ENCODE results near the gene HSD11B1L.
"Not testable (repeated sequence)": the region's sequence is repeated elsewhere in the genome, so short reads cannot be mapped to it uniquely, and the experiment has no call there.

The HSD11B1L gene

GRCh38 chr19:5684694-5685430, 4.0 kb downstream of the HSD11B1L start:
- H3K4me1 Mint-ChIP-seq (ENCODE audit: low read depth in 2 of 2): peaks cover 22 to 33% of the 10 kb centered on the region in 2 donors
- ATAC-seq (replicated peaks) (no peak), DNase-seq (no peak)
- H3K36me3 Mint-ChIP-seq (ENCODE audit: insufficient read depth): peaks cover 18% of the 10 kb centered on the region
- no peak overlapping the region for H3K4me3 Mint-ChIP-seq
- H3K27ac Mint-ChIP-seq: no peak overlapping the region
- H3K9me3 Mint-ChIP-seq: no peaks in the 10 kb centered on the region
- H3K27me3 Mint-ChIP-seq: no peaks in the 10 kb centered on the region

GRCh38 chr19:5686326-5686646, 5.5 kb downstream of the HSD11B1L start:
- peak overlapping the region; percentile 81 to 90 for H3K27ac Mint-ChIP-seq
- H3K9me3 Mint-ChIP-seq: no peaks in the 10 kb centered on the region
- peaks cover 23% of the 10 kb centered on the region for H3K36me3 Mint-ChIP-seq (ENCODE audit: insufficient read depth)
- H3K4me3 Mint-ChIP-seq: peak overlapping the region; percentile 78 to 81
- peaks cover 26 to 32% of the 10 kb centered on the region in 2 donors for H3K4me1 Mint-ChIP-seq (ENCODE audit: low read depth in 2 of 2)
- H3K27me3 Mint-ChIP-seq: no peaks in the 10 kb centered on the region
- ATAC-seq (replicated peaks) (no peak), DNase-seq (no peak)

DNA sequence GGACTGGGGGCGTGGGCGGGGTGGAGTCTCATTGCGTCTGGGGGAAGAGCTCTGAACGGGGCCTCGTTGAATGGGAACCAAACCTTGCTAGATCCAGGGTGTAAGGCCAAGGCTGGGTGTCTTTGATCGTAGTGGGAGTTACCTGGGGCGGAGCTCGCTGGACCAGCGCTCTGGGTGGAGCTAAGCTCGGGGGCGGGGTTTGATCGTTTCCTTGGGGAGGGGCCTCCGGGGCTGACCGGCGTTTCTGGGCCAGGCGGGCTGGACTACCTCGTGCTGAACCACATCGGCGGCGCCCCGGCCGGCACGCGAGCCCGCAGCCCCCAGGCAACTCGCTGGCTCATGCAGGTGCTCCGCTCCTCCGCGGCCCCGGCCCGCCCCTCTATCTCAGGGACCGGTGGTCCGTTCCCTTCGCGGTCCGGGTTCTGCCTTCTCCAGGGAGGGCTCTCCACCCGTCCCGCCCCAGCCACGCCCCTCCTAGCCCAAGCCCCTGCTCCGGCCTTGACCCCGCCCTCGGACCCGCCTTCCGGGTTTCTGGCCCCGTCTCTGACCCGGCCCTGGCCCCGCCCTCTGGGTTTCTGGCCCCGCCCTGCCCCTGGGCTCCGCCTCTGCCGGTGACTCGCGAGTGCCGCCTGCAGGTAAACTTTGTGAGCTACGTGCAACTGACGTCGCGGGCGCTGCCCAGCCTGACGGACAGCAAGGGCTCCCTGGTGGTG, 6.0 kb downstream of the HSD11B1L start:
- peak overlapping the region; percentile 78 to 81 for H3K4me3 Mint-ChIP-seq
- H3K9me3 Mint-ChIP-seq: no peaks in the 10 kb centered on the region
- DNase-seq (peak; percentile 92 to 93 (median 93)), ATAC-seq (replicated peaks) (peak; percentile 57)
- peaks cover 22 to 27% of the 10 kb centered on the region in 2 donors for H3K4me1 Mint-ChIP-seq (ENCODE audit: low read depth in 2 of 2)
- peaks cover 28% of the 10 kb centered on the region for H3K36me3 Mint-ChIP-seq (ENCODE audit: insufficient read depth)
- no peaks in the 10 kb centered on the region for H3K27me3 Mint-ChIP-seq
- peak overlapping the region; percentile 81 to 90 for H3K27ac Mint-ChIP-seq

- H3K4me1 Mint-ChIP-seq (ENCODE audit: low read depth in 2 of 2): peaks cover 24 to 26% of the 10 kb centered on the region in 2 donors
- H3K27me3 Mint-ChIP-seq: no peaks in the 10 kb centered on the region
- DNase-seq (no peak), ATAC-seq (replicated peaks) (no peak)
- H3K4me3 Mint-ChIP-seq: peak overlapping the region; percentile 78 to 81
- peaks cover 36% of the 10 kb centered on the region for H3K36me3 Mint-ChIP-seq (ENCODE audit: insufficient read depth)
- peak overlapping the region in 1 of 2 donors; percentile 81 for H3K27ac Mint-ChIP-seq
- no peaks in the 10 kb centered on the region for H3K9me3 Mint-ChIP-seq
Measured at GRCh38 chr19:5687360-5688198, 6.8 kb downstream of the HSD11B1L start.

DNA sequence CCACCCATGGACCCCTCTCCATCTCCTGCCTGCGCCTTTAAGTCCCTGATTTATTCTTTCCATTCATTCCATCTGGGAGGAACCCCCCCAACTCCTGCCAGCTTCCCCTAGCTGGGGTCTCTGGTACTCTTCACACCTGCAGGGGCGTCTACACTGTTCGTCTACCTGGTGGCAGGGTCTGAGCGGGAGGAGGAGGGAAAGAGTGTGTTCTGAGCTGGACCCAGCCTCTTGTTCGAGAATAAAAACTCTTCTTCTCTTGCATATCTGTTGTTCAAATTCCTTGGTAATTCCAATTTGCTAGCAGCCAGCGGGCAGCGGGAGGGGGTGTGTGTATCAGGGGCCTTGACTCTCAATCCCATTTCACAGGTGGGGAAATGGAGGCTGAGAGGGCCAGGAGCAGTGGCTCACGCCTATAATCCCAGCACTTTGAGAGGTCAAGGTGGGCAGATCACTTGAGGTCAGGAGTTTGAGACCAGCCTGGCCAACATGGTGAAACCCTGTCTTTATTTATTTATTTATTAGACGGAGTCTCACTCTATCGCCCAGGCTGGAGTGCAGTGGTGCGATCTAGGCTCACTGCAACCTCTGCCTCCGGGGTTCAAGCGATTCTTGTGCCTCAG, 7.5 kb downstream of the HSD11B1L start:
- peak overlapping the region; percentile 78 to 81 for H3K4me3 Mint-ChIP-seq
- not testable (repeated sequence) for H3K9me3 Mint-ChIP-seq; DNase-seq; H3K27me3 Mint-ChIP-seq; ATAC-seq (replicated peaks)
- H3K4me1 Mint-ChIP-seq (ENCODE audit: low read depth in 2 of 2): peaks cover 24 to 32% of the 10 kb centered on the region in 2 donors
- H3K27ac Mint-ChIP-seq: peak overlapping the region in 1 of 2 donors; percentile 56
- peaks cover 44% of the 10 kb centered on the region for H3K36me3 Mint-ChIP-seq (ENCODE audit: insufficient read depth)

GRCh38 chr19:5690125-5690954, 9.5 kb downstream of the HSD11B1L start, which contains the start of gene RPL36:
Gene RPL36 (plus strand): TSS chr19:5690295. CDS start chr19:5690508, 213 bp downstream.
- peak; percentile 63 for ATAC-seq (replicated peaks)

GRCh38 chr19:5690955-5691821, 10.4 kb downstream of the HSD11B1L start:
- ATAC-seq (replicated peaks) (no peak), DNase-seq (peak; percentile 23 to 46 (median 29))
- Mint-ChIP-seq H3K27ac (peak overlapping the region; percentile 94 to 98), H3K27me3 (no peaks in the 10 kb centered on the region), H3K4me1 (ENCODE audit: low read depth in 2 of 2) (peaks cover 19 to 30% of the 10 kb centered on the region in 2 donors), H3K4me3 (peak overlapping the region; percentile 96 to 98), H3K36me3 (ENCODE audit: insufficient read depth) (peaks cover 72% of the 10 kb centered on the region), H3K9me3 (no peaks in the 10 kb centered on the region)

More at GRCh38 chr19:5690125-5690954, 9.5 kb downstream of the HSD11B1L start, which contains the start of gene RPL36:
- Mint-ChIP-seq H3K4me1 (ENCODE audit: low read depth in 2 of 2) (peaks cover 24 to 32% of the 10 kb centered on the region in 2 donors), H3K4me3 (peak within 1 kb of the TSS; percentile 96 to 98), H3K27ac (peak within 1 kb of the TSS; percentile 94 to 98), H3K27me3 (no peaks in the 10 kb centered on the region), H3K36me3 (ENCODE audit: insufficient read depth) (peaks cover 63% of the 10 kb centered on the region), H3K9me3 (no peaks in the 10 kb centered on the region)
- peak; percentile 99 for DNase-seq

DNA sequence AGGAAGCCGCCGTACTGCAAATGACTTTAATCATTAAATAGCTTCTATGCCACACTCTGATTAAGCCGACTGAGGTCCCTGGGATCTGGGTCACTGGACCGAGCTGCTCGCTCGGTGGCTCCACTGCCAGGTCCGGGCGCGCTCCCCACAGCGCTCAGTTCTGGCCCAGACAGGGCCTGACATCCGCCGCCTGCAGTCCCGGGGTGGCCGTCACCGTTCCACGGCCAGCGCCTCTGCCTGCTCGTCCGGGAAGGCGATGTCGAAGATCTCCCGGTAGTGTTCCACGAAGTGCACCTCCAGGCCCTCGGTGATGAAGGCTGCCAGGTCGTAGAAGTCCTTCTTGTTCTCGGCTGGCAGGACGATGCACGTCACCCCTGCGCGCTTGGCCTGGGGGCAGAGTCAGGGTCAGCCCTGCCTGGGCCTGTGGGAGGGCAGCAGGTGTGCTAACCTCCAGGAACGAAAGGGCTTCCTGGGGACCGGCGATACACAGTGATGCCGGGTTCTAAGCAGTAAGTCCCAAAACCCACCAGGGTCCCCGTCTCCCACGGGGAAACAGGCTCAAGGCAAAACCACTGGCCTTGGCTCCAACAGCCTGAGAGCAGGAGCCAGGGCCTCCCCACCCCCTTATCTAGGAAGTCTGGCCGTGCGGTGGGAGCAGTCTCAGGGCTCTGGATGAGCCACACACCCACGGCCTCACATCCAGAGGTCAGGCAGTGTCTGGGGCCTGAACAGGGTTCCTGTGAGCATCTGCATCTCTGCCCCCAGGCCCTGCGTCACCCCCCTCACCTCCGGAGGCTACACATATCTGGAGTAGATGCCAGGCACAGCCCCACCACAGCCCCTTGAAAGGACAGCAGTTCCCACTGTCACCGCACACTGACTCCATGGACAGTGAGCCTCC, 11.2 kb downstream of the HSD11B1L start:
- DNase-seq (no peak), ATAC-seq (replicated peaks) (no peak)
- no peaks in the 10 kb centered on the region for H3K27me3 Mint-ChIP-seq
- peaks cover 81% of the 10 kb centered on the region for H3K36me3 Mint-ChIP-seq (ENCODE audit: insufficient read depth)
- no peaks in the 10 kb centered on the region for H3K9me3 Mint-ChIP-seq
- peak overlapping the region; percentile 96 to 98 for H3K4me3 Mint-ChIP-seq
- H3K4me1 Mint-ChIP-seq (ENCODE audit: low read depth in 2 of 2): peaks cover 14 to 30% of the 10 kb centered on the region in 2 donors
- peak overlapping the region; percentile 94 to 98 for H3K27ac Mint-ChIP-seq

- H3K27ac Mint-ChIP-seq: peak overlapping the region in 1 of 2 donors; percentile 98
- DNase-seq (no peak), ATAC-seq (replicated peaks) (no peak)
- H3K4me1 Mint-ChIP-seq (ENCODE audit: low read depth in 2 of 2): peaks cover 14 to 30% of the 10 kb centered on the region in 2 donors
- no peaks in the 10 kb centered on the region for H3K9me3 Mint-ChIP-seq
- H3K27me3 Mint-ChIP-seq: no peaks in the 10 kb centered on the region
- H3K4me3 Mint-ChIP-seq: peak overlapping the region; percentile 53 to 55
- peaks cover 86% of the 10 kb centered on the region for H3K36me3 Mint-ChIP-seq (ENCODE audit: insufficient read depth)
Measured at GRCh38 chr19:5692723-5693194, 11.9 kb downstream of the HSD11B1L start.

GRCh38 chr19:5693195-5694166, 12.7 kb downstream of the HSD11B1L start:
- ATAC-seq (replicated peaks) (no peak), DNase-seq (no peak)
- peaks cover 10 to 26% of the 10 kb centered on the region in 2 donors for H3K4me1 Mint-ChIP-seq (ENCODE audit: low read depth in 2 of 2)
- H3K27me3 Mint-ChIP-seq: no peaks in the 10 kb centered on the region
- no peaks in the 10 kb centered on the region for H3K9me3 Mint-ChIP-seq
- H3K36me3 Mint-ChIP-seq (ENCODE audit: insufficient read depth): peaks cover 86% of the 10 kb centered on the region
- peak overlapping the region; percentile 25 to 98 for H3K27ac Mint-ChIP-seq
- H3K4me3 Mint-ChIP-seq: peak overlapping the region; percentile 53 to 55

All from effector memory CD8-positive, alpha-beta T cell (primary cell).